ENCODE results near the gene ELP1.

DNA sequence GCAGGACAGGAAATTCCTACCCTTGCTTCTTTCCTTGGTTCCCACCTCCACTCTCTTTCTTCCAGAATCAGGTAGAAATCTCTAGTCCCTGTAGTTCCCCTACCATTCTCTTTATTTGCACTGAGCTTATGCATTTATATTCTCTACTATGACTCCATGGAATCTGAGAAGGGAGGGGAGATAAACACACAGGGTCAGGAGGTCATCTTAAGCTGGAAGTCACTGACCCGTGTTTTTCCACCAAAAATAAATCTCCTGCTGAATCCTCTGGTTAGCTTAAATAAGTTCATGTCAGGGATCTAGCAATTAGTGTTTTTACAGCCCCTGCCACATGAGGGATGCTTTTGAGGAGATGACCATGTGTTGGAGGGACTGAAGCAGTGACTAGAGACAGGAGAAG, 81.8 kb downstream of the ELP1 start:
- TF ChIP-seq TAF1 (IDR thresholded peaks at IDR 0.05; ENCODE audit: borderline replicate concordance, insufficient read depth, low read length), result no peak
- TF ChIP-seq, protein P1, sequence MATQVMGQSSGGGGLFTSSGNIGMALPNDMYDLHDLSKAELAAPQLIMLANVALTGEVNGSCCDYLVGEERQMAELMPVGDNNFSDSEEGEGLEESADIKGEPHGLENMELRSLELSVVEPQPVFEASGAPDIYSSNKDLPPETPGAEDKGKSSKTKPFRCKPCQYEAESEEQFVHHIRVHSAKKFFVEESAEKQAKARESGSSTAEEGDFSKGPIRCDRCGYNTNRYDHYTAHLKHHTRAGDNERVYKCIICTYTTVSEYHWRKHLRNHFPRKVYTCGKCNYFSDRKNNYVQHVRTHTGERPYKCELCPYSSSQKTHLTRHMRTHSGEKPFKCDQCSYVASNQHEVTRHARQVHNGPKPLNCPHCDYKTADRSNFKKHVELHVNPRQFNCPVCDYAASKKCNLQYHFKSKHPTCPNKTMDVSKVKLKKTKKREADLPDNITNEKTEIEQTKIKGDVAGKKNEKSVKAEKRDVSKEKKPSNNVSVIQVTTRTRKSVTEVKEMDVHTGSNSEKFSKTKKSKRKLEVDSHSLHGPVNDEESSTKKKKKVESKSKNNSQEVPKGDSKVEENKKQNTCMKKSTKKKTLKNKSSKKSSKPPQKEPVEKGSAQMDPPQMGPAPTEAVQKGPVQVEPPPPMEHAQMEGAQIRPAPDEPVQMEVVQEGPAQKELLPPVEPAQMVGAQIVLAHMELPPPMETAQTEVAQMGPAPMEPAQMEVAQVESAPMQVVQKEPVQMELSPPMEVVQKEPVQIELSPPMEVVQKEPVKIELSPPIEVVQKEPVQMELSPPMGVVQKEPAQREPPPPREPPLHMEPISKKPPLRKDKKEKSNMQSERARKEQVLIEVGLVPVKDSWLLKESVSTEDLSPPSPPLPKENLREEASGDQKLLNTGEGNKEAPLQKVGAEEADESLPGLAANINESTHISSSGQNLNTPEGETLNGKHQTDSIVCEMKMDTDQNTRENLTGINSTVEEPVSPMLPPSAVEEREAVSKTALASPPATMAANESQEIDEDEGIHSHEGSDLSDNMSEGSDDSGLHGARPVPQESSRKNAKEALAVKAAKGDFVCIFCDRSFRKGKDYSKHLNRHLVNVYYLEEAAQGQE (IDR thresholded peaks at IDR 0.05; ENCODE audit: insufficient read depth in 1 of 2, low read depth in 2 of 2, low read length in 2 of 2), result no peak
- no peak for TF ChIP-seq POLR2AphosphoS5 (IDR thresholded peaks at IDR 0.05; ENCODE audit: low read depth, low read length)

Data from PFSK-1 (cell line).